K562 (cell line): ENCODE results near the gene ODF4. TPM values are rescaled to one million over a fixed set of nuclear protein-coding genes. Genes with fewer than 3 reads are reported as not detected.

Experiments
- DMBX1 ChIP-seq: fragments of 250-450 bp; sonication (Bioruptor Pico); IDR thresholded peaks from 2 replicates; pipeline ENCODE4 v1.8.0; 2022; ENCODE audit warnings: inconsistent platforms, mild to moderate bottlenecking, moderate library complexity, borderline replicate concordance
- JUN ChIP-seq, 2 experiments: sonication (generic) in 1 of 2; formaldehyde crosslinking in 1 of 2; IDR thresholded peaks; 2 replicates each; pipeline versions ENCODE4 v1.6.1 to v1.8.0; 2012 to 2022; ENCODE audit warnings: borderline replicate concordance in 2 of 2, mild to moderate bottlenecking in 2 of 2, improper control_type of control experiment in 1 of 2, low read depth in 1 of 2, low read length in 1 of 2, missing genetic modification reagents in 1 of 2
- NCOA6 ChIP-seq: fragments of 450-650 bp; IDR thresholded peaks from 2 replicates; pipeline ENCODE4 v1.6.1; 2017; ENCODE audit warnings: mild to moderate bottlenecking
- SRSF3 ChIP-seq: fragments of 200-400 bp; formaldehyde crosslinking; IDR thresholded peaks from 2 replicates; pipeline ENCODE4 v1.6.1; 2016; ENCODE audit warnings: mild to moderate bottlenecking, low read length, moderate library complexity; ENCODE audit not compliant: insufficient read depth
- STAG1 ChIP-seq: sonication (generic); formaldehyde crosslinking; IDR thresholded peaks from 2 replicates; pipeline ENCODE4 v1.5.0; 2020; ENCODE audit warnings: missing genetic modification reagents, borderline replicate concordance
- ZNF174 ChIP-seq: fragments of 250-450 bp; sonication (Bioruptor Pico); IDR thresholded peaks from 2 replicates; pipeline ENCODE4 v1.4.0; 2020; ENCODE audit warnings: mild to moderate bottlenecking
- ZNF76 ChIP-seq: fragments of 250-450 bp; sonication (Bioruptor Pico); IDR thresholded peaks from 2 replicates; pipeline ENCODE4 v1.4.0; 2020; ENCODE audit warnings: mild to moderate bottlenecking, moderate library complexity, borderline replicate concordance
- polyA plus RNA-seq, 8 experiments: library from polyadenylated mRNA; depleted of rRNA in 4 of 8; stranded (reverse) in 5 of 8; unstranded in 3 of 8; fragments of >200 nt; fragmentation: Nextera tagmentation in 2 of 8; fragmentation: Illumina TruSeq in 1 of 8; extraction: Ambion mirVana in 2 of 8; extraction: Trizol in 1 of 8; gene quantifications; 2 replicates each; pipeline versions ENCODE4 v1.2.1 to v1.2.3, GENCODE V29; 2011 to 2014; ENCODE audit warnings: inconsistent platforms in 1 of 8, missing spikeins in 1 of 8
- total RNA-seq, 7 experiments: library from RNA; depleted of rRNA in 6 of 7; stranded (reverse); fragments of >200 nt in 6 of 7; fragmentation: Illumina TruSeq in 2 of 7; extraction: Trizol in 2 of 7; gene quantifications; 2 replicates each; pipeline versions ENCODE4 v1.2.1 to v1.2.3, GENCODE V29; 2011 to 2021; ENCODE audit warnings: low replicate concordance in 1 of 7
- TF ChIP-seq, protein P1 (sequence below): fragments of 450-650 bp; formaldehyde crosslinking; IDR thresholded peaks from 2 replicates; pipeline ENCODE4 v1.4.0; 2020; ENCODE audit warnings: mild to moderate bottlenecking, moderate library complexity
- TF ChIP-seq, protein P2 (sequence below): sonication (generic); IDR thresholded peaks from 2 replicates; pipeline ENCODE4 v1.6.1; 2016
- TF ChIP-seq, protein P3 (sequence below): IDR thresholded peaks from 2 replicates; pipeline ENCODE4 v1.6.1; 2011; ENCODE audit warnings: borderline replicate concordance, low read depth, mild to moderate bottlenecking, moderate library complexity, low read length; ENCODE audit not compliant: insufficient read depth, poor library complexity, severe bottlenecking
- TF ChIP-seq, protein P4 (sequence below): fragments of 250-450 bp; sonication (Bioruptor Pico); IDR thresholded peaks from 2 replicates; pipeline ENCODE4 v1.5.0; 2021

Gene ODF4
- total and polyA plus RNA-seq, 9 of the 15 experiments (the other 6 are each of a cell fraction or from before 2014, with no cell fraction given), result not detected

DNA sequence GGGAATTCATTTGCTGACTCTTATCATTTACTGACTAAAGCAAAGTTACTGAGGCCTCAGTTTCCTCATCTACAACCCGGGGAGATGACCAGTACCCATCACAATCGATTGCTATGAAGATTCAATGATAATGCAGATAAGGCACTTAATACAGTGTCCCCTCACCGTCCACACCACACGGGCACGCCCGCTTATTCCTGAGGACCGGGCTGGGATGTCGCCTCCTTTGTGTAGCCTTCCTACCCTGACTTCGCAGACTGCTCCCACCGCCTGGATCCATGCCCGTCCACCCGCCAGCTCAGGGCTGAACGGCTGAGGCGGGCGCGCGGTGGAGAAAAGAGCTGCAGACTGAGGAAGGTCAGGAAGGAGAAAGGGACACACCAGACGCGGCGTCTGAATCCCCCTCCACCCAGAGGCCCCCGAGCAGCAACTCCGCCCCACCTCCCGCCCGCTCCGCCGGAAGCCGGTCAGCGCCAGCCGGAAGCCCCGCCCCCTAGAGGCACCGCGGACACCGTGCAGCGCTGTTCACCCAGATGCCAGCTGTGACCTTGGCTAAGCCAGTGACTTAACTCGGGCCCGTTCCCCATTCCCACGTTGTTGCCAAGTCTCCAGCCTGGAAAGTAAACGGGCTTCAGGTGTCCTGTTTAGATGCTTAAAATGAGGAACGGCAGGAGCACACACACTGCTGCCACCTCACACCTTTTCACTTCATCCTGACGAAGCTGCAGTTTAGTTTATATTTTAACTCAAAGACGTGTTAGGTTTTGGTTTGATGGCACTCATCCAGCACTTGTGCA, 36.8 kb downstream of the ODF4 start, which contains the start of gene KRABD2 (continued):
- TF ChIP-seq, protein P1, sequence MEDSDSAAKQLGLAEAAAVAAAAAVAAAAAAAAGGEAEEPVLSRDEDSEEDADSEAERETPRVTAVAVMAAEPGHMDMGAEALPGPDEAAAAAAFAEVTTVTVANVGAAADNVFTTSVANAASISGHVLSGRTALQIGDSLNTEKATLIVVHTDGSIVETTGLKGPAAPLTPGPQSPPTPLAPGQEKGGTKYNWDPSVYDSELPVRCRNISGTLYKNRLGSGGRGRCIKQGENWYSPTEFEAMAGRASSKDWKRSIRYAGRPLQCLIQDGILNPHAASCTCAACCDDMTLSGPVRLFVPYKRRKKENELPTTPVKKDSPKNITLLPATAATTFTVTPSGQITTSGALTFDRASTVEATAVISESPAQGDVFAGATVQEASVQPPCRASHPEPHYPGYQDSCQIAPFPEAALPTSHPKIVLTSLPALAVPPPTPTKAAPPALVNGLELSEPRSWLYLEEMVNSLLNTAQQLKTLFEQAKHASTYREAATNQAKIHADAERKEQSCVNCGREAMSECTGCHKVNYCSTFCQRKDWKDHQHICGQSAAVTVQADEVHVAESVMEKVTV (CRISPR knock-in tag), result no peak
- TF ChIP-seq ZNF174 (CRISPR knock-in tag), result no peak
- no peak for TF ChIP-seq NCOA6
- TF ChIP-seq, protein P2, sequence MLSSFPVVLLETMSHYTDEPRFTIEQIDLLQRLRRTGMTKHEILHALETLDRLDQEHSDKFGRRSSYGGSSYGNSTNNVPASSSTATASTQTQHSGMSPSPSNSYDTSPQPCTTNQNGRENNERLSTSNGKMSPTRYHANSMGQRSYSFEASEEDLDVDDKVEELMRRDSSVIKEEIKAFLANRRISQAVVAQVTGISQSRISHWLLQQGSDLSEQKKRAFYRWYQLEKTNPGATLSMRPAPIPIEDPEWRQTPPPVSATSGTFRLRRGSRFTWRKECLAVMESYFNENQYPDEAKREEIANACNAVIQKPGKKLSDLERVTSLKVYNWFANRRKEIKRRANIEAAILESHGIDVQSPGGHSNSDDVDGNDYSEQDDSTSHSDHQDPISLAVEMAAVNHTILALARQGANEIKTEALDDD, result no peak
- TF ChIP-seq, protein P3, sequence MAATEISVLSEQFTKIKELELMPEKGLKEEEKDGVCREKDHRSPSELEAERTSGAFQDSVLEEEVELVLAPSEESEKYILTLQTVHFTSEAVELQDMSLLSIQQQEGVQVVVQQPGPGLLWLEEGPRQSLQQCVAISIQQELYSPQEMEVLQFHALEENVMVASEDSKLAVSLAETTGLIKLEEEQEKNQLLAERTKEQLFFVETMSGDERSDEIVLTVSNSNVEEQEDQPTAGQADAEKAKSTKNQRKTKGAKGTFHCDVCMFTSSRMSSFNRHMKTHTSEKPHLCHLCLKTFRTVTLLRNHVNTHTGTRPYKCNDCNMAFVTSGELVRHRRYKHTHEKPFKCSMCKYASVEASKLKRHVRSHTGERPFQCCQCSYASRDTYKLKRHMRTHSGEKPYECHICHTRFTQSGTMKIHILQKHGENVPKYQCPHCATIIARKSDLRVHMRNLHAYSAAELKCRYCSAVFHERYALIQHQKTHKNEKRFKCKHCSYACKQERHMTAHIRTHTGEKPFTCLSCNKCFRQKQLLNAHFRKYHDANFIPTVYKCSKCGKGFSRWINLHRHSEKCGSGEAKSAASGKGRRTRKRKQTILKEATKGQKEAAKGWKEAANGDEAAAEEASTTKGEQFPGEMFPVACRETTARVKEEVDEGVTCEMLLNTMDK, result peak; percentile 36
- no peak for TF ChIP-seq STAG1 (CRISPR knock-in tag)
- TF ChIP-seq SRSF3, result no peak
- TF ChIP-seq, protein P4, sequence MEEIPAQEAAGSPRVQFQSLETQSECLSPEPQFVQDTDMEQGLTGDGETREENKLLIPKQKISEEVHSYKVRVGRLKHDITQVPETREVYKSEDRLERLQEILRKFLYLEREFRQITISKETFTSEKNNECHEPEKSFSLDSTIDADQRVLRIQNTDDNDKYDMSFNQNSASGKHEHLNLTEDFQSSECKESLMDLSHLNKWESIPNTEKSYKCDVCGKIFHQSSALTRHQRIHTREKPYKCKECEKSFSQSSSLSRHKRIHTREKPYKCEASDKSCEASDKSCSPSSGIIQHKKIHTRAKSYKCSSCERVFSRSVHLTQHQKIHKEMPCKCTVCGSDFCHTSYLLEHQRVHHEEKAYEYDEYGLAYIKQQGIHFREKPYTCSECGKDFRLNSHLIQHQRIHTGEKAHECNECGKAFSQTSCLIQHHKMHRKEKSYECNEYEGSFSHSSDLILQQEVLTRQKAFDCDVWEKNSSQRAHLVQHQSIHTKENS (CRISPR knock-in tag), result no peak
- TF ChIP-seq ZNF76 (CRISPR knock-in tag), result no peak
- TF ChIP-seq JUN (IDR thresholded peaks at IDR 0.05; ENCODE audit: borderline replicate concordance, low read depth, low read length), result no peak
- no peak for TF ChIP-seq JUN (CRISPR knock-in tag; IDR thresholded peaks at IDR 0.05; ENCODE audit: borderline replicate concordance)
- TF ChIP-seq DMBX1 (CRISPR knock-in tag), result no peak
